Frontal cortex (tissue), 4 donors: ENCODE results near the gene TMEM259. TPM values are rescaled to one million over a fixed set of nuclear protein-coding genes. Genes with fewer than 3 reads are reported as not detected.

ENCODE experiments used
- DNase-seq, 2 donors: peaks; one replicate each; pipeline ENCODE4 v3.0.0; 2012; ENCODE audit warnings: low spot score in 2 of 2
- FAIRE-seq: peaks from 2 replicates; lab custom pipeline; 2012; peaks lifted over from hg19 to GRCh38; lab: Jason Lieb, UNC
- total RNA-seq: library from RNA; depleted of rRNA; stranded (reverse); fragments of >200 nt; gene quantifications from one replicate; pipeline ENCODE4 v1.2.3, GENCODE V29; 2014
- donor health status: control.
- donor health status: control.
- donor health status: control.

Gene TMEM259
- total RNA-seq, 1 donor from 2014 or later, result 29.3 TPM

DNA sequence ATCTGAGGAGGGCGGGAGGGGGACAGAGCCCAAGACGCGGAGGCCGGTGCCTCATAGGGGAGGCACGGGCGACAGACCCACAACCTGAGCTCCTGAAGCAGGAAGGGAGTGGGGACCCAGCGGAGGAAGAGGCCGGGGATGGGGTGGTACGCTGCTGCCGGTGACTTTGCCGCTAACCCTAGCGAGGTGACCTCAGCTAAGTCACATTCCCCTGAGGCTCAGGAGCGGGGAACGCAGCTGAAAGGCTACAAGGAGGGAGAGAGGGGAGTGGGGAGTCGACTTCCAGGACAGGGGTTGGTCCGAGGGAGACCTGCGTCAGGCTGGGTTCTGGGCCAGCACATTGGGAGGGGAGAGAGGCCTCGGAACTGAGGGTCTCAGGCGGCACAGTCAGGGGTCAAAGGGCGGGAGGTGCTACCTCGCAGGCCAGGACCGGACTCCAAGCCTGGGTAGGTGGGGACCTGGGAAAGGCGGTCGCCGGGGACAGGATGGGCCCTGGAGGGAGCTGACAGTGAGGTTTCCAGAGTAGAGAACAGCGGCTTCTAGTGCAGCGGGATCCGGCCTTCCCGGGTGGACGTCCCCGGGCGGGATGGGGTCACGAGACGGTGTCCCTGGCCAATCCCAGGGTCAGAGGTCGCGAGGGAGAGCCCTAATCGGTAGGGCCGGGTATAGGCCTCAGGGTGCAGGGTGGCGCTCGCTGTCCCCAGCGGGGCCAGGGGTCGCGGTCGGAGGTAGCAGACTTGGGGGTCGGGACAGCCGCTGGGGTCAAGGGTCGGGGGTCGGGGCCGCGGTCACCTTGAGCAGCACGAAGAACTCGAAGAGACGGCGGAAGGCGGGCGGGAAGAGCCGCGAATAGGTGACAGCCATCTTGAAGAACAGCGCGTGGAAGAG, 699 bp downstream of the TMEM259 start:
- FAIRE-seq (no peak), DNase-seq (no peak)

DNA sequence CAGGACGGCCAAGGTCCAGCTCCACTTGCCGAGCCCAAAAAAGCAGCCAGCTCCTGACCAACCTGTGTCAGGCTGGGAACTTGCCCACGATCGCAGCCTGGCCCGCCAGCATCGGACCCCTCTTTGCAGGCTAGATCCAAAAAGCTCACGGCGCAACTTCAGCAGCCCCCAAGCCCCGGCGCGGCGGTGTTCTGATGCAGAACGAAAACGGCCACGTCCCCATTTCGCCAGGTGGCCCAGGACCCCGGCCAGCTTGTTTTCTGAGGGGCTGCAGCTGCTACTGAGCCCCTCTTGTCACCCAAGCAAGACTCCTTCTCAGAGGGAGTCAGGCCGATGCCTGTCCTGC, 1.3 kb downstream of the TMEM259 start:
- DNase-seq, result no peak
- no peak for FAIRE-seq

DNA sequence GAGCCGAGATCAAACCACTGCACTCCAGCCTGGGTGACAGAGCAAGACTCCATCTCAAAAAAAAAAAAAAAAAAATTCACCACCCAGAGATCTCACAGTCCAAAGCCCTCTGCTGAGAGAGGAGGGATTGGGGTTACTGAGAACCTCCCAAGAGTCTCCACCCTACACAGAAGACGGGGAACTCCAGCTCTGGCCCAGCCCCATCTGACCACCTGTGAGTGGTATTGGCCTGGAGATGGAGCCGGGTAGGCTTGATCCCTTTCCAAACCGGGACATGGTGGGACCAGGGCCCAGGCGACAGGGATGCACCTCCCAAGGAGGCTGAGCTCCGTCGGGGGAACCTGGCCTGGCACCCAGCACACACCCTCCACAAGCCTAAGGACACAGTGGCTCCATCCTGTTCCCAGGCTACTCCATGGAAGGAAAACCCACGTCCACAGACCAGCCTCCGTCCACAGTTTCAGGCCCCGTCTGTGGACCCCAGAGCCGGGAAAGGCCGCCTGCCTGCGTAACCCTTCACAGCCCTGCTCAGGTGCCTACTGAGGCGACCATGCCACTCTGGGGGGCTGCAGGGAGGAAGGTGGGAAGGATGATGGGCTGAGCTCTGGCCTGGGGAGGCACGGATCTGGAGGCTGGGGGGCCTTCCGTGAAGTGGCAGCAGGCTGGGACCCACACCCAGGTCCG, 1.8 kb downstream of the TMEM259 start:
- DNase-seq, result no peak
- no peak for FAIRE-seq

DNA sequence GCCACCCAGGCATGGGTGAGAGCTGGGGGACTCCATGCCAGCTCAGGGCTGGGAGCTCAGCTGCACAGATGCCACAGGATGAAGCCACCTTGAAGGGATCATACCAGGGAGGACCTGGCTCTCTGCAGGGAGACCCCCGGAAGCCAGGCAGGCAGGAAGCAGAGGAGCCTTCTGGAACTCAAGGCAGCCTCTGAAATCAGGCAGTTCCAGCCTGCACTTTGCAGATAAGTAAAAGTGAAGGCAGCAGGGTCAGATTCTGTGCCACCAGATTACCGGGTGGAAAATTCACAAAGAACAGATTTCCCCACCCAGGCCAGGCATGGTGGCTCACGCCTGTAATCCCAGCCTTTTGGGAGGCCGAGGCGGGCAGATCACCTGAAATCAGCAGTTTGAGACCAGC, 2.5 kb downstream of the TMEM259 start:
- DNase-seq (no peak), FAIRE-seq (no peak)

DNA sequence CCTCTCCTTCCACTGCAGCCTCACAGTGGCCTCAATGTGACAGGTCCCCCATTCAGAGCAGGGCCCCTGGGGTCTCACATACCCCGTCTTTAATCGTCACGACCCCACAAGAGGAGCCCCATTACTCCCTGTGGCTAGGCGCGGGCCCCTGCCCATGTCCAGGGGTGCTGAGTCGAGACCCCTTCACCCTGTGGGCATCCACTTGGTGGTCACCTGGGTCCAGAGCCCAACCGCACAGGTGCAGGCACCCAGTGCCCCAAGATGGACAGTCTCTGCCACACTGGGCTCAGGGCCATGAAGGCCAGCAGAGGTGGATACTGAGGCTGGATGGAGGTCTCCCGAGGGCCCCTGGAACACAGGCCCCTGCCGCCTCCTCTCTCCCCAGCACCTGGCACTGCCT, 3.0 kb downstream of the TMEM259 start:
- no peak for DNase-seq

DNA sequence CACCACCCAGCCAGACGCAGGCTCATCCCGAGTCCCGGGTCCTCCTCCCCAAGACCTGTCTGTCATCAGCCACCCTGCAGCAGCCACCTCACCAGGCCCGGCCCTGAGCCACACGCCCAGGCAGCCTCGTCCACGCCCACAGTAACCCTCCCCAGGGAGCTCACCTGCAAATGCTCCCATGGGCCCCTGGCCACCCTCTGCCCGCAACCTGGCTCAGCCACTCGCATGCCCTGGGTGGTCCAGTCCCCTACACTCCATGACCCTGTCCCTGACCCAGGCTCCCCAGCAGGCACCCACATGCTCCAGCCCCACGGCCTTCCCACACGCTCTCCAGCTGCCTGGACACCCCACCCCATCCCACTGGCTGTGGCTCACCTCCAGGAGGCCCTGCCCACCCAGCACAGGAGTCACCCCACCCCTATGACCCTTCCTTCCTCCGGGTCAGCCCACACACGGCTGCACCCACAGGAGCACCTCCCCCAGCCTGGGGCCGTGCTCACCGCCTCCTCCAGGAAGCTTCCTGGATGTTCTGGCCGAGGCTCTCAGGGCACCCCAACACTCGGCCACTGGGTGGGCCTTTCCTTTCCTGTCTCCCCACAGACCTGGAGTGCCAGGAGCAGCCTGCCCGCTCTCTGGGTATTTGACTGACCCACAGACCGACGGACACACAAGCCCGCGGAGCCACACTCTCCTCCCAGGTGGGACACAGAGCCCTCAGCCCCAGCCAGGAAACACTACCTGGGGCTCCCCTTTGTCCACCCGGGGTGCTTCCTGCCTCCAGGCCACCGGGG, 3.6 kb downstream of the TMEM259 start:
- DNase-seq, result no peak
- FAIRE-seq, result no peak

More for the DNA sequence above, 3.0 kb downstream of the TMEM259 start:
- FAIRE-seq, result no peak

DNA sequence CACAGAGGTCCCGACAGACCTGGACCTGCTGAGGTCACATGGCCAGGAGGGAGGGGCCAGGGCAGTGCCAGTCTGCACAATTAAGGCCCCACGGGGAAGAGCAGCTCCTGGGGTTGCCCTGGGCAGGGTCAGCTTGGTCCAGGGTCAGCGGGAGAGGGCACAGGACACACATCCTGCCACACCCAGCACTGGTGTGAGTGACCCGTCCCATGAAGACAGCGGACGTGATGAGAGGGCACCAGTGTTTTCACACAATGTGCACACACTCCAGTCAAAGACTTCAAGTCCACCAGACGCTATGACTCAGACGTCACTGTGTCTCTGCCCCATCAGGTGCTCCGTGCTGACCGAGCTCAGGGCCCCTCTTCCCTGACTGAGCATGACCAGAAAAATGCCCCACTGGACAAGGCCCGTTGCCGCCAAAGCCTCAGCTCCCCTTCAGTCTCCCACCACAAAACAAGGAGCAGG, 4.2 kb downstream of the TMEM259 start:
- DNase-seq (no peak), FAIRE-seq (no peak)

DNA sequence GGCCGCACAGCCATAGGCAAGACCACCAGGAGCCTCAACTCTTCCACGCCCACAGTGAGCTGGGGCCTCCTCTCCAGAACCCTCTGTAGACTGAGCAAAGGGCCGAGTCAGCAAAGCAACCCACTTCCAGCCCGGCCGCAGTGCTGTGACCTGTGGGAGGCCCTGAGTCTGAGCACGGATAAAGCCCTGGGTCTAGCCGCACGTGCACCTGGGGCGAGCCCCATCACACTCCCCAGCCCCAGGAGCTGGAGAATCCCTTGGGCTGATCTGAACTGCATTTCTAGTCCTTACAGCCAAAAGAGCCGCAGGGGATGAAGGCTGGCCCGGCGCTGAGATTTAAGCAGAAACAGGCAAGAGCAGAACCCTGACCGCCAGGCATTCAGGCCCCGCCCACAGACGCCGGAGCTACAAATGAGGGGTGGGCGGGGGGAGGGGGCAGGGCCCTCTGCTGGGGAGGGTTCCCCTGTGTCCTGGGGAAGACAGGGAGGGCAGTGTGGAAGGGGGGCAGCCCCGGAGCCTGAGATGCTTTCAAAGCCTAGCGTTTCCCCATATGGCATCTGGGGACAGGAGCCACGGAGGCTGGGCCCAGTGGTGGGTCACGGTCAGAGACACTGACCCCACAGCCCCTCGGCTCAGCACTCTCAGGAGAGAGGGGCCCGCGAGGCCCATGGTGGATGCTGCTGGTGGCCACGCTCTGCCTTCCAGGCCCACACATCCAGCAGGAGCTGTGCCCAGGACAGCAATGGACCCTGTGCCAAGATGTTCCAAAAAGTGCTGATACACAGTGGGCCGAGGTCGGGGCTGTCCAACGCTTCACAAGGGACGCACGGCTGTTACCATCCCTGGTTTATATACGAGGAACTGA, 4.9 kb downstream of the TMEM259 start:
- DNase-seq, result no peak
- FAIRE-seq, result no peak

DNA sequence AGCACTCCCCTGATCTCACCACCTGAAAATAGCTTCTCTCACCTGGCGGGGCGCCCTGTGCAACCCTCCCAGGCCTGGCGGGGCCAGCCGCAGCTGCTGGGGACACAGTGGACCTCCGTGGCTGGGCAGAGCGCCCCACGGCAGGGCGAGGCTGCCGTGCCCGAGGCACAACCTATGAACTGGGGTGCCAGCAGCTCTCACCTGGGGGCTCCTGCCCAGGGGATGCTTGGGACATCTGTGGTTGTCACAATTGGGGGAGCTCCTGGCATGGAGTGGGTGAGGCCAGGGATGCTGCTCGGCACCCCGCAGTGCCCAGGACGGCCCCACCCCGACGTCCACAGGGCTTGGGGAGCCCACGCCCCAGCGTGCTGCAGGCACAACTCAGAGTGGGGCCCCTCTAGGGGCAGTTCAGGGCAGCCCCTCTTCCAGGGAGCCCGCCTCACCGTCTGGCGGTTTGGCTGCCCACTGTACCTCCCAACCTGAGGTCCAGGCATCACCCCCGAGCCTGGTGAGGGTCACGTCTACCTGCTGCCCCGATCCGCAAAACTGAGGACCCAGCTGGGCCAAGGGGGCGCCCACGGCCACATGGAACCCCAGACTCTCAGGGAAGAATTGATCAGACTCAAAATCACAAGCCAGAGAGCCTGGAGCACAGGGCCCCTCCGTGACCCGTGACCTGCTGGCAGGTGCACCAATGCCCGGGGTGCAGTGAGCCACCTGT, 5.7 kb downstream of the TMEM259 start:
- FAIRE-seq (no peak), DNase-seq (no peak)

DNA sequence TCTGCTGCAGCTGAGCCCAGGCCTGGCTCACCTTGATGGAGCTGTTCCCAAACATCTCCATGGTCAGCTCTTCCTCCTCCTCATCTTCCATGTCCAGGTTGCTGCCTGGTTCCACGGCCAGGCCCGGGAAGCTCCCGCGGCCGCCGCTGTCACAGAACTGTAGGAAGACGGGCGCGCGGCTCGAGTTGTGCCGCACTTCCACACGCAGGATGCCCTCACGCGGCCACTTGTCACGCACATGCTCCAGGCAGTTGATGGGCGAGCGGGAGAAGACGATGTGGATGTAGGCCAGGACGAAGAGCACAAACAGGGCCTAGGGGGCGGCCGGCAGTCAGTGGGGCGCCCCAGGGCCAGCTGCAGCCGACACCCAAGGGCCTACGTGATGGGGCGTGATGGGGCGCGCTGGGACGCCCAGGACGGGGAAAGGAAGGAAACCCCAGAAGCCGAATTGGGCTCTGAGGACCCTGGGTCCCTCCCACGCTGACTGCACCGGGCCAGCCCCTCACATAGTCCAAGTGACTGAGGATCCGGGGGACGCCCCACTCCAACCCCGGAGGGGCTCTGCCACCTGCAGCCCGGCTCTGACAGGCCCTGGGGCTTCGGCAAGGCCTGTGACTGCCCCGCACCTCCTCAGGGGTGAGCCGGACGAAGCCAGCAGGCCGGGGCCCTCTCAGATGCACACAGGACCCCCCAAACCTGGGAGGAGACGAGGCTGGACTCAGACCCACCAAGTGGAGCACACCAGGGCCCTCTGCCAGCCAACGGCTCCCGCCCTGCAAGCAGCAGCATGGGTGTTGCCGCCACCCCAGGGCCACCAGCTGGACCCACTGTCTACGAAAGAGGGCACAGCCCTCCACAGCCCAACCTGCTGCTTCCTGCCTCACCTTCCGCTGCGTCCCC, 6.5 kb downstream of the TMEM259 start:
- FAIRE-seq (no peak), DNase-seq (no peak)

DNA sequence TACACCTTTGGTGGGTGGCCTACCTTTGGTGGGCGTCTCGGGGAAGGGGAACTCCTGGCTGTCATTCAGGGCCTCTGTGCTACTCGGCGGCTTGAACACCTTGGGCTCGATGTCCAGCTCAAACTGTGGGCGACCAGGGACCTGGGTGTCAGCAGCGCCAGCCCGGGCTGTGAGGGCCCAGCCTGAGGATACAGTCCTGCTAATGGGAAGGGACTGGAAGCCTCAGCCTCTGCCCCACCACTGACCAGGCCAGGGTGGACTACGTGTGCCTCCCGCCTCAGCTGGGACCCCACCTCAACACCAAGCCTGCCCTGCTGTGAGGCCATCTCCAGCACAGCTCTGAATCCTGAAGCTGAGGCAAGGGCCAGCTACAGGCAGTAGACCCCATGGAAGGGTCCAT, 7.7 kb downstream of the TMEM259 start:
- DNase-seq (no peak), FAIRE-seq (no peak)

DNA sequence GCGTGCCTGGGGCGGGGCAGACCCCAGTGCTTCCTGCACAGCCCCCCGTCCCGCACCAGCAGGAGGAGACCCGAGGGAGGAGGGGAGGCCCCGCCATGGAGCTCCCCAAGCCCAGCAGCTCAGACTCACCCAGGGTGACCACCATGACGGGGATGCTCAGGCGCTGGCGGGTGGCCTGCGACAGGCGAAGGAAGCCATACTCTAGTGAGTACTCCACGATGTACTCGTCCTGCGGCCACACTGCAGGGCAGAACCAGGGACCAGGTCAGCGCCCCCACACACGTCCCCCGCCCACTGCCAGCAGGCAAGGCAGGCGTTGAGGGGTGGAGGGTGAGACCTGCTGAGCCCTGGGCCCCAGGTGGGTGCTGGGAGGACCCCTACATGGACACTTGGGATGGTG, 8.6 kb downstream of the TMEM259 start:
- DNase-seq, result no peak

DNA sequence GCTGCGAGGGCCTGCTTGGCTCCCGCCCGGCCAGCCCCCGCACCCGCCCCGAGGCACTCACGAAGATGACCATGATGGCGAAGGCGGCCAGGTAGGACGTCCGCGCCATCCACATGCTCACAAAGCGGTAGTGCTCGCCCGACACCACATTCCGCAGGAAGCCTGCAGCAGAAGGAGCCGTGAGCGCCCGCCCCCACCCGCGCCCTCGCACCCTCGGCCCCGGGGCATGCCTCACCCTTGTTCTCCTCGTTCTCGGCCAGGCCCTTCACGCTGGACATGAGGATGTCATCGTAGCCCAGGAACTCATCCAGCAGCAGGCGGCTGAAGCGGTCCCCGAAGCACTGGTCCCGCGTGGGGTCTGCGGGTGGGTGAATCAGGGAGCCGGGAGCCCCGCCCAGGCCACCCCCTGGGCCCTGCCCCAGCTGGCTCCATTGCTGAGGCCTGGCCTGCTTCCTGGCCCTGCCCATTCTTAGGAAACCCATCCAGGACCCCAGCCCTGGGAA, 9.0 kb downstream of the TMEM259 start:
- FAIRE-seq (no peak), DNase-seq (no peak)

More for the DNA sequence above, 8.6 kb downstream of the TMEM259 start:
- no peak for FAIRE-seq

DNA sequence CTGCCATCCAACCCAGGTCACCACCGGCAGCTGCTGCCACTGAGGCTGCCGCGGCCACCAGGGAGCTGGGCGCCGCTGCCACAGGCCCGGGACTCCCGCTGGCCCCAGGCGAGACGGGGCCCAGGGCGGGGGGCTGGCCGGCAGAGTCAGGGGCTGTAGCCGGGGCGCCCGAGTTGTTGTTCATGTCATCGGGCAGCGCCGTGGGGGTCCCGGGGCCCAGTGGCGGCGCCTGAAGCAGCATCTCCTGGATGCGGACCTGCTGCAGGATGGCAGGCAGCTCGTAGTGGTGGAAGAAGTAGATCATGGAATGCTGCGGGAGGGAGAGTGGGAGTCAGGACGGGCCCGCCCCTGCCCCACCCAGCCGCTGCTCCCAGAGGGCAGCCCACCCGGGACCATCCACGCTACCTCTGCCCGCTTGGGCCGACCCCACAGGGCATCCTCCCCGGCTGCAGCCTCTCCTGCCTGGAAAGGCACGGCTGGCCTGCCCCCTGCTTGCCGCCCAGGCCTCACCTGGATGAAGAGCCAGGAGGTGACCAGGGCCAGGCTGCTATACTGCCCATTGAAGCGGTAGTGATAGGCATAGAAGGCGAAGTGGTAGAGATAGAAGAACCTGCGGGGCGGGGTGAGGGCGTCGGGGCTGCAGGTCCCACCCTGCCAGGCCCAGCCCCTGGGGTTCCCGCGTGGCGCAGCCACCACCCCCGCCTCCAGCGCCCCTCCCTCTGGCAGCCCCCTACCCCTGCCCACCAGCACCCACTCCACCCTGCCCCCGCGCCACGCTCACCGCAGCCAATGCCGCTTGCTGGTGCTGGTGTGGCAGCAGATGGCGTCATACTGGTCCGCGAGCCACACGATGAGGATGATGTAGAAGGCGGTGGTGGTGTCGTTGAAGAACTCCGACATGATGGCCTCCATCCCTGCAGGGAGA, 10.1 kb downstream of the TMEM259 start:
- no peak for DNase-seq
- FAIRE-seq, result no peak

DNA sequence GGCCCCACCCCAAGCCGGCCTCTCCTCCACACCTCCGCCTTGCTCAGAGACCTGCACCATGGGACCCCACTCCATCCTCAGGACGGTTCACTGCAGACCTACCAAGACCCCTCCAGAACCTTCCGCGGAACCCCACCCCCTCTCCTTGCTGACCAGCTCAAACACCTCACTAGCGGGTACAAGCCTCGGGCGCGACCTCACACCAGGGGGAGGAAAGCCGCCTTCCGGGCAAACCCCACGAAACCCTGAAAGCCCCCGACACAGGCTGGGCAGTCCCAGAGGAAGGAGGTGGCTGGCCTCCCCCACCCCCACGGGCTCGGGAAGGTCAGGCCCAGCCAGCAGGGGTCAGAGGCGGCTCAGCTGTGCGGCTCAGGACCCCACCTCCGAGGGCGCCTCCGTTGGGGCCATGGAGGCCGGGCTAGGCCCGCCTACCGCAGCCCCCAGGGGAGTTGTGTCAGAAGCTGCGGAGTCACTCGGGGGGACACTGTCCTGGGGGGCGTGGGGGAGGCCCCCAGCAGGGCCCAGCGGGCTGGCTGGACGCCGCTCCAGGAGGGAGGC, 10.9 kb downstream of the TMEM259 start:
- DNase-seq (no peak), FAIRE-seq (no peak)
